ENCODE measurements around the gene KRT10. TPM values are rescaled to one million over a fixed set of nuclear protein-coding genes. Genes with fewer than 3 reads are reported as not detected.

KRT10 gene
- total RNA-seq, 1 experiment from 2014 or later = 5.4 TPM

DNA sequence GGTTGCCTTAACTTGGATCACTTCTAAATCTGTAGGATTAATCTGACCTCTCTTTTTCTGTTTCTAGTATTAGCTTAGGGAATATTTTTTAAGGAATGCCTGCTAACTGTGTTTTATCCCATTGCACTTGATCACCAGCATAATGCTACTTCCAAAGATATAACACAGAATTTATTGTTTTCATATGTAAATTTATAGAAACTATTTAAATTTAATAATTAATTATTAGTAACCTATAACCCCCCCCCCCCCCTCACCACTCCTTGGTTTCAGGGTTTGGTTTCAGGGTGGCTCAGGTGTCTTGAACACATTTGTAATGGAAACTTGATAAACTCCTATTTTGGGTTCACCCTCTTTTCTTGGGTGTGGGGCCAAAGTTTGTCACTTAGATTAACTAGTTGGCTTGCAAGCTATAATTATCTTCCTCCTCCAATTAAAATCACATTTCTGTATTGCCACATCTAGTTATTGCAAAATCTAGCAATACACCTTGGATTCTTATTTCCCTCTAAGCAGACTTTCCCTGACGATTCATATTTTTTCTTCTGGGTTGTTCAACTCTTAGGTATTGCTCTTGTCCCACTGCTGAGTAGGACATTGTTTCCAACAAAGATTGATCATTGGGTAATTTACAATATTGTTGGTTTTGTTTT lies 26.3 kb upstream of the KRT10 start:
- DNase-seq = no peak
- Histone ChIP-seq H3K27me3 (ENCODE audit: control insufficient read depth, insufficient read depth, low read length) (peaks cover 2% of the 10 kb centered on the region; the same call in 1 of the 2 replicates), H3K36me3 (replicated peaks; ENCODE audit: control insufficient read depth, insufficient read depth, low read length) (no peaks in the 10 kb centered on the region), H3K4me3 (ENCODE audit: insufficient read depth, low read depth, low read length) (no peak overlapping the region)

DNA sequence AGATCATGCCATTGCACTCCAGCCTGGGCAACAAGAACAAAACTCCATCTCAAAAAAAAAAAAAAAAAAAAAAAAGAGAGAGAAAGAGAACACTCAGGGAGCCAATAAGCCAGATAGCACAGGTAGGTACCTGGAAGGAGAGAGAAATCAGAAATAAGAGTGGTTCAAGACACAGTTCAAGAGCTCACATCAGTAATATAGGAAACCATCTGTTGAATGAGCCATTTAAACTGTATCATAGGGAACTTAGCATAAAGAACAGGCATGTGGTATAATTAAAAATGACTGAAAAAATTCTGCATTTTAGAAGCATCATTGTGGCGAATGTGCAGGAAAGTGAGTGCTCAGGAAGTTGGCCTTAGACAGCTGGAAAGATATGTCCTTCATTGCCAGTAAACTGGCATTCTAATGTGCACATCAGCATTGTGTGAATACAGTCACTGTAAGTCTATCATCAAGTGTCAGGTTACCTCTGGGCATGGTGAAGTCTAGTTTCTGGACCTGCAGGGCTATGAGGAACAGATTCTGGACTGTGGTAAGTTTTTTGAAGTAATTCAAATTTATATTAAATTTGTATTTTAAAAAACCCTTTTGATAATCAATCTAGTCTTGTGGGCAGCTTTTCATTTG lies 24.2 kb upstream of the KRT10 start:
- DNase-seq = no peak
- H3K4me3 ChIP-seq (ENCODE audit: insufficient read depth, low read depth, low read length) = no peak overlapping the region
- peaks cover 9% of the 10 kb centered on the region; the same call in 1 of the 2 replicates for H3K27me3 ChIP-seq (ENCODE audit: control insufficient read depth, insufficient read depth, low read length)
- H3K36me3 ChIP-seq (replicated peaks; ENCODE audit: control insufficient read depth, insufficient read depth, low read length) = no peaks in the 10 kb centered on the region

DNA sequence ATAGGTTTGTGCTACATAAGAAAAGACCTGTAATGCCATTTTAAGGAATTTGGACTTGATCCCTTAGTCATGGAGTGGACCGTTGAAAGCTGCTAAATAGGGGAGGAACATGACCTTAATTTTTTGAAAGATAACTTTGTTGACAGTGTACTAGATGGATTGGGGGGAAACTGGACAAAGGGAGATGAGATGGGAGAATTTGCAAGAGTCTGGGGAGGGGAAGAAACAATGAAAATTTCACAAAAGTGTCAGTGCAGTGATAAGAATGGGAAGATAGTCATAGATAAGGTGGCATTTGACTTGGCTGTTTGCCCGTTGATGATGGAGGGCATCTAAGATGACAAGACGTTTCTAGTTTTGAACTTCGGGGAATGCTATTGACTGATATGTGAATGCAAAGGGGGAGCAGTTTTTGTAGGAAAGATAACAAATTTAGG lies 22.3 kb upstream of the KRT10 start:
- Histone ChIP-seq H3K27me3 (ENCODE audit: control insufficient read depth, insufficient read depth, low read length) (peaks cover 15% of the 10 kb centered on the region; the same call in 1 of the 2 replicates), H3K4me3 (ENCODE audit: insufficient read depth, low read depth, low read length) (no peak overlapping the region), H3K36me3 (replicated peaks; ENCODE audit: control insufficient read depth, insufficient read depth, low read length) (no peaks in the 10 kb centered on the region)
- no peak for DNase-seq

DNA sequence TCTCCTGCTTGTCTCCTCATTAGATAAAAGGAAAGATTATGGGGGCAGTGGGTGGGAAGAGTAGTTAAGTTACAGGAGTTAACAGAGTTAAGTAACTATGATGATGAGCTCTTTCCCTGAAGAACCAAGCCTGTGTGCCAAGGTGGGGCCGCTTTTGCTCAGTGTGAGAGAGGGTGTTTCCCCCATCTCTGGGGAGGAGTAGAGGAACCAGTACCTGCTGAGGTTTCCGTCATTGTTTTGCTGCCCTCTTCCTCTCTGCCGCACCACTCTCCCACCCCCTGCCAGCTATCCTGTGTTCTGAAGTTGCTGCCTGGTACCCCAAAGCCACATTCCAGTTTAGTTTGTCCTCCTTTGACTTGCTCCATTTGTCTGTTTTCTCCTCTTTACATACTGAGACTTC lies 20.8 kb upstream of the KRT10 start:
- H3K4me3 ChIP-seq (ENCODE audit: insufficient read depth, low read depth, low read length) = no peak overlapping the region
- H3K36me3 ChIP-seq (replicated peaks; ENCODE audit: control insufficient read depth, insufficient read depth, low read length) = no peaks in the 10 kb centered on the region
- H3K27me3 ChIP-seq (ENCODE audit: control insufficient read depth, insufficient read depth, low read length) = peaks cover 27% of the 10 kb centered on the region
- no peak for DNase-seq

DNA sequence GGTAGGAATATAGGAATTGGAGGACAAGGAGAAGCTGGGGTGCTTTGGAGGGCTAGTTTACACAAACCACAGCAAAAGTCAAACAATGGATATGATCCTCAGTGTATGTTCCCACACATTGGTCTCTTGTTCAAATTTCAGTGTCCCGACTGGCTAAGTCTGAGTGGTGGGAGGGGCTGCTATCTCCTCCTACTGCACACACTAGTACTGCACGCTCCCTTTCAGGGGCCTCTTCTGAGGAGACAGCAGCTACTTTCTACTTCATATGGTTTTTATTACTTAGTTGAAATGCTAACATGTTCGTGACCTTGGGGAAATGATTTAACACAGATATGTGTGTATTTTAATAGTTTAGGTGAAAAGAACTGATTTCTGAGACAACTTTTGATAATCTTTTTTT lies 18.8 kb upstream of the KRT10 start:
- no peak overlapping the region for H3K4me3 ChIP-seq (ENCODE audit: insufficient read depth, low read depth, low read length)
- no peak for DNase-seq
- no peaks in the 10 kb centered on the region for H3K36me3 ChIP-seq (replicated peaks; ENCODE audit: control insufficient read depth, insufficient read depth, low read length)
- peaks cover 32% of the 10 kb centered on the region for H3K27me3 ChIP-seq (ENCODE audit: control insufficient read depth, insufficient read depth, low read length)

DNA sequence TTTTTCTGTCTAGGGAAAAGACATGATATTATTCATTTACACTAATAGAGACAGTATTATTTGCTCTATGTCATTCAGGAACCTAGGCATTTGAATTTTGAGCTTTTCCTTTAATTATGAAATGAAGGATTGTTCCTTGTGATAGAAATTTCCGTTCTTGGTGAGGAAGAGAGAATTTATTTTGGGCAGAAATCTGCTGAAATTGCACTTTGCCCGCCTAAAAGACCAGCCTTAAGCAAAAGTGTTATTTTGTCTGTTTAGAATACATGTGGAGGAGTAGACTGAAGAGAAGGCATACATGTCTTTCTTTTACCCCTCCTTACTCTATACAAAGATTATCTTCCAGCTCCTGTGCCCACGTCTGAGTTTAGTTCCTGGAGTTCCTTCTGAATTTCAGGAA lies 16.8 kb upstream of the KRT10 start:
- no peaks in the 10 kb centered on the region for H3K36me3 ChIP-seq (replicated peaks; ENCODE audit: control insufficient read depth, insufficient read depth, low read length)
- no peak for DNase-seq
- H3K27me3 ChIP-seq (ENCODE audit: control insufficient read depth, insufficient read depth, low read length) = peaks cover 43% of the 10 kb centered on the region
- H3K4me3 ChIP-seq (ENCODE audit: insufficient read depth, low read depth, low read length) = no peak overlapping the region

DNA sequence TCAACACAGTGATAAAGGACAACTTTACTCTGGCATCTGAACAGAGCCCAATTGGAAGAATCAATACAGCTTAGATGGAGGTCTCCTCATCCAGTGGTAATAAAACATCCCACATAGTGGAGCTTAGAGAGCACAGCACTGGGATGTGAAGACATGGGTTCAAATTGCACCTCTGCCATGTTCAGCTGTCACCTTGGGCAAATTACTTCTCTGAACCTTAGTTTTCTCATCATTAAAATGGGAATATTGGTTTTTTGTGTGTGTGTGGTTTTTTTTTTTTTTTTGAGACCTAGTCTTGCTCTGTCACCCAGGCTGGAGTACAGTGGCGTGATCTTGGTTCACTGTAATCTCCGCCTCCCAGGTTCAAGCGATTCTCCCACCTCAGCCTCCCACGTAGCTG lies 13.6 kb upstream of the KRT10 start:
- Histone ChIP-seq H3K36me3 (replicated peaks; ENCODE audit: control insufficient read depth, insufficient read depth, low read length) (no peaks in the 10 kb centered on the region), H3K4me3 (ENCODE audit: insufficient read depth, low read depth, low read length) (no peak overlapping the region), H3K27me3 (ENCODE audit: control insufficient read depth, insufficient read depth, low read length) (peaks cover 59% of the 10 kb centered on the region)
- DNase-seq = no peak

DNA sequence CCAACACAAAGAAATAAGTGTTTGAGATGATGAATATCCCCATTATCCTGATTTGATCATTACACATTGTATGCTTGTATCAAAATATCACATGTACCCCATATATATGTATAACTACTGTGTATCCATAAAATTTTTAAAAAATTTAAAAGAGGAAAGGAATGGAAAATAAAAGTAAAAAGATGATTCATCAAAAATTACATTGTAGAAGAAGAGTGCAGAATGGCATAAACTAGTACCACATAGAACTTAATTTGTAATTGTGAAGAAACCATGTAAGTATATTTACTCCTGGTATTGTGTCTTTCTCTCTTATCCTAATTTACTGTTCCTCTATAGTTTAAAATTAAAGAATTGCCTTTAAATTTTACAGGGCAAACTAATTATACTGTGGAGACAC lies 11.5 kb upstream of the KRT10 start:
- H3K4me3 ChIP-seq (ENCODE audit: insufficient read depth, low read depth, low read length) = no peak overlapping the region
- no peak for DNase-seq
- no peaks in the 10 kb centered on the region for H3K36me3 ChIP-seq (replicated peaks; ENCODE audit: control insufficient read depth, insufficient read depth, low read length)
- H3K27me3 ChIP-seq (ENCODE audit: control insufficient read depth, insufficient read depth, low read length) = peaks cover 56% of the 10 kb centered on the region

DNA sequence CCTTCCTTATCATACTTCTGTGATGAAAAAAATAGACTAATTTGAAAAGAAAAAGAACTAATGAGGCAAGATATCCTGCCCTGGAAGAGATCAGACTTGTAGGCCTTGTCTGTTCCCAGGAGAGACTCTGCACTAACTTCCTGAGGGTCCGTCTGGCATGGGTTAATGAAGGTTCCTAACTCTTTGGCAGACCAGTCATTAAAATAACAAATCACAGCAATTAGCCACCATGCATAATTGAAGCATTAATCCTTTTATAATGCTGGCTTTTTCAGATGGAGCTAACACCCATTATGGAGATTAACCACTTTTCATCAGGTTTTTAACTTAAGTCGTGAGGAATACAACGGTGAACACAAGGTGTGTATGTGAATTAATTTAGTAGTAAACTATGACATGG lies 10.4 kb upstream of the KRT10 start:
- peak; percentile 14 for DNase-seq
- Histone ChIP-seq H3K4me3 (ENCODE audit: insufficient read depth, low read depth, low read length) (no peak overlapping the region), H3K36me3 (replicated peaks; ENCODE audit: control insufficient read depth, insufficient read depth, low read length) (no peaks in the 10 kb centered on the region), H3K27me3 (ENCODE audit: control insufficient read depth, insufficient read depth, low read length) (peaks cover 51% of the 10 kb centered on the region)

DNA sequence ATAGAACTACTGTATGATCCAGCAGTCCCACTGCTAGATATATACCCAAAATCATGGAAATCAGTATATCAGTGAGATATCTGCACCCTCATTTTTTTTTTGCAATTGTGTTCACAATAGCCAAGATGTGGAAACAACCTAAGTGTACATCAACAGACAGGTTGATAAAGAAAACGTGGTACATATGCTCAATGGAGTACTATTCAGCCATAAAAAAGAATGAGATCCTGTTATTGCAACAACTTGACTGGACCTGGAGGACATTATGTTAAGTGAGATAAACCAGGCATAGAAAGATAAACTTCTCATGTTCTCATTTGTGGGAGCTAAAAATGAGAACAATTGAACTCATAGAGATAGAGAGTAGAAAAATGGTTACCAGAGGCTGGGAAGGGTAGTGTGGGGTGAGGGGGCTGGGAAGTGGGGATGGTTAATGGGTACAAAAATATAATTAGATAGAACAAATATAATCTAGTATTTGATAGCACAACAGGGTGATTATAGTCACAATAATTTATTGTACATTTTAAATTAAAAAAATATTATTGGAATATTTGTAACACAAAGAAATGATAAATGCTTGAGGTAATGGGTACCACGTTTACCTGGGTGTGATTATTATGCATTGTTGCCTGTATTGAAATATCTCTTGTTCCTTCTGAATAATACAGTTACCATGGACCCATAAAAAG lies 7.8 kb upstream of the KRT10 start:
- Histone ChIP-seq H3K4me3 (ENCODE audit: insufficient read depth, low read depth, low read length) (no peak overlapping the region), H3K36me3 (replicated peaks; ENCODE audit: control insufficient read depth, insufficient read depth, low read length) (no peaks in the 10 kb centered on the region), H3K27me3 (ENCODE audit: control insufficient read depth, insufficient read depth, low read length) (peaks cover 49% of the 10 kb centered on the region)
- DNase-seq = no peak

DNA sequence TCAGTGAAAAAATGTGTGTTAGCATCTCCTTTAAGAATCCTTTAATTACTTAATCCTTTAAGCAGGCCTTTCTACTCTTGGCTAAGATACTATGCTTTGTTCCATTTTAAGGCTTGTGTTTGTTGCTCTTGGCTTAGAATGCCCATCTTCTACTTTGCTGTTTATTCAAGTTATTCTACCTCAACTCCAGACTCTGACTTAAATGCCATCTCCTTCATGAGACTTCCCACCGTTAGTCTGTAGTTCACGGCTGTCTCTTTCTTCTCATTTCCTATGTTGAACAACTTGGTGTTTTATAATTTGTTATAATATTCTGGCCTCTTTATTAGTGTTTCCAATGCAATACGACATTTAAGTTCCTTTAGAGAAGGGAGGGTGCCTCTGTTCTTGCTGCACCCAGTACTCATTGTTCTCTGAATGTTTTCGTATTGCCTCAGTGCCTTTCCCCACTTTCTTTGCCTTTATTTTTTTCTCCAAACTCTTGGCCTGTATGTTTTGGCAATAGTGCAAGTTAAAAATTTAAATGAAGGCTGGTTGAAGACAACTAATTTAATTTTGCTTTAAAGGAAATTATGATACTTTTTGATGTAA lies 6.1 kb upstream of the KRT10 start:
- Histone ChIP-seq H3K27me3 (ENCODE audit: control insufficient read depth, insufficient read depth, low read length) (peaks cover 36% of the 10 kb centered on the region), H3K4me3 (ENCODE audit: insufficient read depth, low read depth, low read length) (no peak overlapping the region), H3K36me3 (replicated peaks; ENCODE audit: control insufficient read depth, insufficient read depth, low read length) (no peaks in the 10 kb centered on the region)
- DNase-seq = no peak

DNA sequence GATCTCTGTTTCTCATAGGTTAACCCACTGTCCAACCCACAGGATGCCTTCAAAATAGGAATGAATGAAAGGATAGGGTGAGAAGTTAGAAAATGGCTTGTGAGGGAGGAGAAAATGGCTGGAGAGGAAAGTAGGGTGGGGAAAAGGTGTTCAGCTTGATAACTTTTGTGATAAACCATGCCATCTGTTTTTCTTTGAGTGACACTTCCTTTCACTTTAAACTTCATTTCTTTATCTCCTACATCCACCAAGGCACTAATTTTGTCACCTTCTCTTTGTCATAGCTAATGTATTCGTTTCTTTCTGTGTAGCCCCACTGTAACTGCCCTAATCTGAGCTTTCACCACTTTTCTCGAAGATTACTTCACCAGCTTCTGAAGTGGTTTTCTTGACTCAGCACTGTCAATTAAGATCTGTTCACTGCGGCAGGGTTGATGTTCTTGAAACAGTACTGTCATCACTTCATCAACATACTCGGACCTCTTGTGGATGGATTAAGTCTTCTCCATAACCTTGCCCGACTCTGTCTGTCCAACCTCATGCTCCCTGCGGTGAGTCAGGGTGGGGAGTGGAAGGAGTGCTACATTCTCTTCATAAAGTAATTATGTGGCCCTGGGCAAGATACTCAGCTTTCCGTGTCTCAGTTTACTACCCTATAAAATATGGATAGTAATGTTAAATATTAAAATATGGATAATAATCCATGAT lies 5.5 kb upstream of the KRT10 start:
- DNase-seq = no peak
- H3K27me3 ChIP-seq (ENCODE audit: control insufficient read depth, insufficient read depth, low read length) = peaks cover 31% of the 10 kb centered on the region
- H3K36me3 ChIP-seq (replicated peaks; ENCODE audit: control insufficient read depth, insufficient read depth, low read length) = no peaks in the 10 kb centered on the region
- H3K4me3 ChIP-seq (ENCODE audit: insufficient read depth, low read depth, low read length) = no peak overlapping the region

DNA sequence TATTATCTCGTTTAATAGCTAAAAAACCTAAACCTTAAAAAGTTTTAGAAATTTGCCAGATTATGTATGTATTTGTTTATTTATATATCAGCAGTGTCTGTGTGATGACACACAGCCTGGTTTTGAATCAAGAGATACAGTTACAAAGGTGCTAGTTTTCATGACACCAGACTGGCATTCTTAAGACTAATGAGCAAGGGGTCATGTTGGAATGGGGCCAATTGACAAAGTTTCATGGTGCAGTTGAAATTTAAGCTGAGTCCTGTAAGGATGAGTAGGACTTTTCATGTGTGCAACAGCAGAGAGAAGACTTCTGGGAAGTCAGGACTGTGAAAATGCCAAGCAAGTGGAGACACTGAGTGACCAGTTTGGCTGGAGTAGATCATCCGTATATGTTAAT lies 3.2 kb upstream of the KRT10 start:
- peaks cover 13% of the 10 kb centered on the region; the same call in 1 of the 2 replicates for H3K27me3 ChIP-seq (ENCODE audit: control insufficient read depth, insufficient read depth, low read length)
- no peaks in the 10 kb centered on the region for H3K36me3 ChIP-seq (replicated peaks; ENCODE audit: control insufficient read depth, insufficient read depth, low read length)
- DNase-seq = no peak
- H3K4me3 ChIP-seq (ENCODE audit: insufficient read depth, low read depth, low read length) = no peak overlapping the region

DNA sequence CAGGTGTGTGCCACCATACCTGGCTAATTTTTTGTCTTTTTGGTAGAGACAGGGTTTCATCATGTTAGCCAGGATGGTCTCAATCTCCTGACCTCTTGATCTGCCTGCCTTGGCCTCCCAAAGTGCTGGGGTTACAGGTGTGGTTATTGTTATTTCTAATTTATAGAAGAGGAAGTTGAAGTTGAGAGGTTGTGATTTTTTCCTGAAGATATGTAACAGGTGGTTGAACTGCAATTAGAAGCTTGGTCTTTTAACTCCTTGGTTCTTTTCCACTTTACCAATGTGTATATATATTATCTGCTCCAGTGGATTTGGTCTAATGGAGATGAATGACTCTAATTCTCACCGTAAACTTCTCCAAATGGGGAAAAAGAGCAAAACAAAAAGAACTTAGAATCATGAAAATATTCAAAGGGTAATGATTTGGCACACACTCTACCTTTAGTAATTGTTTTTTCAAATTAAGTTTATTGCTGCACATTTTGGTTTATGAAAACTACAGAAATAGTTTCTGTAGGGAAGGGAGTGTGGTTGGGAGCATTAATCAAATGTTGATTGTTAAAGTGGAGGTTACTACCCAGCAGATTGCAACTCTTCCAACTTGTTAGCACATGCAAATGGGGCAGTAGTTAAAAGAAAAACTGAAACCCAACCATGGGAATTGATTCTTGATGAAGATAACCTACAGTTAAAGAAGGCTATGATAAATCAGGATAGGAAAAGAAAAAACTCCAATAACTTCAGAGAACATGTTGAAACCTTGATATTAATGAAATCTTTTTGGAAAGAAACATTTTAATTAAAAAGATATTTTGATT lies 1.8 kb upstream of the KRT10 start:
- Histone ChIP-seq H3K36me3 (replicated peaks; ENCODE audit: control insufficient read depth, insufficient read depth, low read length) (no peaks in the 10 kb centered on the region), H3K27me3 (ENCODE audit: control insufficient read depth, insufficient read depth, low read length) (peaks cover 9% of the 10 kb centered on the region; the same call in 1 of the 2 replicates), H3K4me3 (ENCODE audit: insufficient read depth, low read depth, low read length) (no peak overlapping the region)
- DNase-seq = no peak
